AG04449 (cell line): Measurements from ENCODE around the gene ADGRL3.

Experiments used
- CTCF ChIA-PET: fragments of 350-600 bp; formaldehyde crosslinking; extraction: SDS; loops from one replicate; lab custom pipeline; 2021; ENCODE audit warnings: antibody characterized with exemption; lab: Yijun Ruan, JAX
- POLR2A ChIA-PET: fragments of 400-600, 350-600 bp; formaldehyde crosslinking; extraction: SDS; loops from one replicate; lab custom pipeline; 2020; ENCODE audit warnings: antibody characterized with exemption, inconsistent platforms; lab: Yijun Ruan, JAX
- DNase-seq: peaks from one replicate; pipeline ENCODE4 v3.0.0-alpha.2; 2010; ENCODE audit warnings: low read depth, low spot score
- H3K4me3 ChIP-seq: 2 replicates; pipeline ENCODE4 v1.5.1; 2011; ENCODE audit warnings: low read depth, mild to moderate bottlenecking, control low read depth, low read length
- TF ChIP-seq, protein P1 (sequence below): IDR thresholded peaks from one replicate; pipeline ENCODE4 v1.5.1; 2011; ENCODE audit warnings: mild to moderate bottlenecking, moderate library complexity, low read length, control low read depth, inconsistent platforms; ENCODE audit not compliant: insufficient read depth; ENCODE audit errors: missing control alignments

The ADGRL3 gene

DNA sequence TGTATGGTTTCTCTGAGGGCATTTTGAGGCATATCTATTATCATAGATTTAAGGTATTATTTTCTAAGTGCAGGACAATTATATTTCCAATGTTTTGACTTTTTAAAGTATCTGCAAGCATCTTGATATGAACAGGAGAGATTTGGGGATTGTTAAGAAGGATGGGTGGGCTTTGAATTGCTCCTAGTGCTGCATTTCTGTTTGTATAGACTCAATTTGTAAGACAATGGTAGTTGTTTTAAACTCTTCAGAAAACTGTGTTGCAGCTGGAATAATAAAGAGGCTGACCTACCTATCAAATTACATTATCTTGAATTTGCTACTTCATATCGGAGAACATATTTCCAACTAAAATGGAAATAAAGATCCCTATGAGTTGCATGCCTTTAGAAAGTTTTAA lies 570.3 kb downstream of the ADGRL3 start:
- no peak for DNase-seq
- CTCF ChIA-PET, result no interaction called here
- no peak overlapping the region for H3K4me3 ChIP-seq
- POLR2A ChIA-PET, result no interaction called here
- TF ChIP-seq, protein P1, sequence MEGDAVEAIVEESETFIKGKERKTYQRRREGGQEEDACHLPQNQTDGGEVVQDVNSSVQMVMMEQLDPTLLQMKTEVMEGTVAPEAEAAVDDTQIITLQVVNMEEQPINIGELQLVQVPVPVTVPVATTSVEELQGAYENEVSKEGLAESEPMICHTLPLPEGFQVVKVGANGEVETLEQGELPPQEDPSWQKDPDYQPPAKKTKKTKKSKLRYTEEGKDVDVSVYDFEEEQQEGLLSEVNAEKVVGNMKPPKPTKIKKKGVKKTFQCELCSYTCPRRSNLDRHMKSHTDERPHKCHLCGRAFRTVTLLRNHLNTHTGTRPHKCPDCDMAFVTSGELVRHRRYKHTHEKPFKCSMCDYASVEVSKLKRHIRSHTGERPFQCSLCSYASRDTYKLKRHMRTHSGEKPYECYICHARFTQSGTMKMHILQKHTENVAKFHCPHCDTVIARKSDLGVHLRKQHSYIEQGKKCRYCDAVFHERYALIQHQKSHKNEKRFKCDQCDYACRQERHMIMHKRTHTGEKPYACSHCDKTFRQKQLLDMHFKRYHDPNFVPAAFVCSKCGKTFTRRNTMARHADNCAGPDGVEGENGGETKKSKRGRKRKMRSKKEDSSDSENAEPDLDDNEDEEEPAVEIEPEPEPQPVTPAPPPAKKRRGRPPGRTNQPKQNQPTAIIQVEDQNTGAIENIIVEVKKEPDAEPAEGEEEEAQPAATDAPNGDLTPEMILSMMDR, result no peak

DNA sequence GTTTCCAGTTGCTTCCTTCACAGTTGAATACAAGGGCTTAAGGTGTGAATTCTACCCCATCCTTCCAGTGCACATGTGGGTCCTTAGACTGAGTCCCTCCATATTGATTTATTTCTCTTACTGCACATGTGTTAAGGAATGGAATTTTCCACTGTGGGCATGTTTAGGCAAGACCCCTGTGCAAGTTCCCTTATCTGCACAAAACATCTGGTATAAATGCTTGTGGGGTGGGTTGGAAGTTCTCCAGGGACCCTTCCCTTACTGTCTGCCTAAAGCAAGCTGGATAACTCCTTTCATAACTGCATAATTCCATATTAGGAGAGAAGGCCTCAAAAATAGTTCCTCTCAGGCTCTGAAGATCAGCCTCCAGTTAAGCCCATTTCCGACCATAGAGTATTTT lies 570.9 kb downstream of the ADGRL3 start:
- ChIA-PET CTCF (no interaction called here), POLR2A (no interaction called here)
- H3K4me3 ChIP-seq, result no peak overlapping the region

DNA sequence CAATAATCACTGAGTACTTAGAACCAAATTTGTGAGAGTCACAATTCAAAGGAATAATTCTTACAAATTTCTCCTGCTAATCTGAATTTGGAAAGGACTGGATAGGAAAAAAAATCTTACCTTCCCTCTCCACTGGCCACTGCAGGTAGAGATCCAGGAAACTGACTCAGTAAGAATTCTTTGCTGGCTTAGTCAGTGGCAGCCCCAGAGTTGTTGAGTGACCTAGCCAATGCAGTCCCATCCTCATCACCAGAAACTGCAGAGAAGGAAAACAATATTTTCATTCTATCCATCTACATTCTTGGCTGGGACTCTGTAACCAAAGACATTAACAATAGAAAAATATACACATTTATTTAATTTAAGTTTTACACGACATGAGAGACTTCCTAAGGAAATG lies 572.0 kb downstream of the ADGRL3 start:
- ChIA-PET CTCF (no interaction called here), POLR2A (no interaction called here)
- TF ChIP-seq, protein P1, result no peak
- no peak overlapping the region for H3K4me3 ChIP-seq
- DNase-seq, result no peak

More for the DNA sequence above, 570.9 kb downstream of the ADGRL3 start:
- TF ChIP-seq, protein P1, result no peak
- DNase-seq, result no peak

DNA sequence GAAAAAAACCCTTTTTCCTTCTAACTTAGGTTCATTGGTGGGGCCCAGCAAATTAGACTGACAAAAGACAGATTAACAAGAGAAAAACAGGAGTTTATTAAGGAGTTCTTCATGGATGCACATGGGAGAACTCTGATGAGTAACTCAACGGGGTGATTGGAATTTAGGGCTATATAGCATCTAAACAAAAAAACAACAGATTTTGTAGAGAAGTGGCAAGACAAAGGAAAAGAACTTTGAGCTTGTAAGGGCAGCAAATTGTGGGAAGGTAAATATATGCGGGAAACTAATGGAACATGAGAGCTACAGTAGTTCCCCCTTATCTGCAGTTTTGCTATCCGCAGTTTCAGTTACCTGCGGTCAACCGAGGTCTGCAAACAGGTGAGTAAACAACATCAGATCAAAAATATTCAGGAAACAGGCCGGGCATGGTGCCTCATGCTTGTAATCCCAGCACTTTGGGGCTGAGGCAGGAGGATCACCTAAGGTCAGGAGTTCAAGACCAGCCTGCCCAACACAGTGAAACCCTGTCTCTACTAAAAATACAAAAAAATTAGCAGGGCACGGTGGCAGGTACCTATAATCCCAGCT lies 573.6 kb downstream of the ADGRL3 start:
- DNase-seq, result no peak
- no peak overlapping the region for H3K4me3 ChIP-seq

DNA sequence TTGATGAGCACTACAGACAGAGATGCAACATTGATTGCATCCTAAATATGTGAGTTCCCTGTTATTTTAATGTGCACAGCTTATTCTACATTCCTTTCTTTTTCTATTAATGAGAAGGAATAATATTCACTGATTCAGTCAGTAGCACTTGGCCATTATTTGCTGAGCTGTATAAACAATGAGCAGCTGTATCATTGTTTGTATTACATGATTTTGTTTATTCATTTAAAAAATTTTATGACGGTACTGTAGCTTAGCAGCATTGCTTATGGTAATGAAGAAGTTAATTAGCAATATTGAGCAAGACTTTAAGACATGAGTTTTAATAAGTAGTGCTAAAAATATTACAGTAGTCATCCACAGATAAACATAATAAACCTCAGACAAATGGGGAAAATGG lies 582.0 kb downstream of the ADGRL3 start:
- TF ChIP-seq, protein P1, result no peak
- H3K4me3 ChIP-seq, result no peak overlapping the region
- no peak for DNase-seq
- ChIA-PET CTCF (no interaction called here), POLR2A (no interaction called here)

More for the DNA sequence above, 573.6 kb downstream of the ADGRL3 start:
- TF ChIP-seq, protein P1, result no peak
- ChIA-PET POLR2A (no interaction called here), CTCF (no interaction called here)

DNA sequence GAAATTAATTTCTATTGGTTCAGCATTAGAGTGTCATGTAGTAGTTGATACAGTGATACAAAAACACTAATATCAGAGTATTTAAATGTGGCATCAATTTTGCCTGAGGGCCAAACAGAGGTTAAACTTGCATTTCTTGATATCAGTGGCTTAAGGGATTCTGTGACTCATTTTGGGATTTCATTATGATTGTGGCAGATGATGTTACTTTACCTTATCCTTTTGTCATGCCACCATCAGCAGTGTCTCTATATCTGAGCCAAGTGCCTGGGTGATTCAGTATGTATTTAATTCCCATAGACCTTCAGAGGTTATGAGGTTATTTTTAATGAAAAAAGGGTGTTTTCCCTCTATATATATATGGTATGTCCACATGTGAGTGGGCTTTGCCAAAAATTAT lies 582.9 kb downstream of the ADGRL3 start:
- ChIA-PET CTCF (no interaction called here), POLR2A (no interaction called here)
- no peak overlapping the region for H3K4me3 ChIP-seq
- no peak for DNase-seq
- TF ChIP-seq, protein P1, result no peak
